Retinal pigment epithelial cell (primary cell): ENCODE data around the gene RBCK1.

Source experiments
- DNase-seq: peaks from one replicate; pipeline ENCODE4 v3.0.0-alpha.2; 2010; ENCODE audit warnings: low read depth
- H3K4me3 ChIP-seq: 2 replicates; pipeline ENCODE4 v1.5.1; 2011; ENCODE audit warnings: mild to moderate bottlenecking, low read length, control low read depth, moderate library complexity
- TF ChIP-seq, protein P1 (sequence below): conservative IDR thresholded peaks from 2 replicates; pipeline ENCODE4 v1.5.1; 2011; ENCODE audit warnings: low read depth, low read length, control low read depth, inconsistent platforms

RBCK1 gene

DNA sequence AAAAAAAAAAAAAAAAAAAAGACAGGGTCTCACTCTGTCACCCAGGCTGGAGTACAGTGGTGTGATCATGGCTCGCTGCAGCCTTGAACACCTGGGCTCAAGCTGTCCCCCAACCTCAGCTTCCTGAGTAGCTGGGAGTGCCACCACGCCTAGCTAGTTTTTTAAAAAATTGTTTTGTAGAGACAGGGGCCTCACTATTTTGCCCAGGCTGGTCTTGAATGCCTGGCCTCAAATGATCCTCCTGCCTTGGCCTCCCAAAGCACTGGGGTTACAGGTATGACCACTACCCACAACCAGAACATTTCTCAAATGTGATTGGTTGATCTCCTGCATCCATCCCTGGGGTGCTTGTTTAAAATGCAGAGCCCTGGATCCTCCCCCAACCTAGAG is 5.6 kb upstream of the RBCK1 start:
- TF ChIP-seq, protein P1, sequence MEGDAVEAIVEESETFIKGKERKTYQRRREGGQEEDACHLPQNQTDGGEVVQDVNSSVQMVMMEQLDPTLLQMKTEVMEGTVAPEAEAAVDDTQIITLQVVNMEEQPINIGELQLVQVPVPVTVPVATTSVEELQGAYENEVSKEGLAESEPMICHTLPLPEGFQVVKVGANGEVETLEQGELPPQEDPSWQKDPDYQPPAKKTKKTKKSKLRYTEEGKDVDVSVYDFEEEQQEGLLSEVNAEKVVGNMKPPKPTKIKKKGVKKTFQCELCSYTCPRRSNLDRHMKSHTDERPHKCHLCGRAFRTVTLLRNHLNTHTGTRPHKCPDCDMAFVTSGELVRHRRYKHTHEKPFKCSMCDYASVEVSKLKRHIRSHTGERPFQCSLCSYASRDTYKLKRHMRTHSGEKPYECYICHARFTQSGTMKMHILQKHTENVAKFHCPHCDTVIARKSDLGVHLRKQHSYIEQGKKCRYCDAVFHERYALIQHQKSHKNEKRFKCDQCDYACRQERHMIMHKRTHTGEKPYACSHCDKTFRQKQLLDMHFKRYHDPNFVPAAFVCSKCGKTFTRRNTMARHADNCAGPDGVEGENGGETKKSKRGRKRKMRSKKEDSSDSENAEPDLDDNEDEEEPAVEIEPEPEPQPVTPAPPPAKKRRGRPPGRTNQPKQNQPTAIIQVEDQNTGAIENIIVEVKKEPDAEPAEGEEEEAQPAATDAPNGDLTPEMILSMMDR, result no peak
- DNase-seq, result no peak
- no peak overlapping the region for H3K4me3 ChIP-seq

DNA sequence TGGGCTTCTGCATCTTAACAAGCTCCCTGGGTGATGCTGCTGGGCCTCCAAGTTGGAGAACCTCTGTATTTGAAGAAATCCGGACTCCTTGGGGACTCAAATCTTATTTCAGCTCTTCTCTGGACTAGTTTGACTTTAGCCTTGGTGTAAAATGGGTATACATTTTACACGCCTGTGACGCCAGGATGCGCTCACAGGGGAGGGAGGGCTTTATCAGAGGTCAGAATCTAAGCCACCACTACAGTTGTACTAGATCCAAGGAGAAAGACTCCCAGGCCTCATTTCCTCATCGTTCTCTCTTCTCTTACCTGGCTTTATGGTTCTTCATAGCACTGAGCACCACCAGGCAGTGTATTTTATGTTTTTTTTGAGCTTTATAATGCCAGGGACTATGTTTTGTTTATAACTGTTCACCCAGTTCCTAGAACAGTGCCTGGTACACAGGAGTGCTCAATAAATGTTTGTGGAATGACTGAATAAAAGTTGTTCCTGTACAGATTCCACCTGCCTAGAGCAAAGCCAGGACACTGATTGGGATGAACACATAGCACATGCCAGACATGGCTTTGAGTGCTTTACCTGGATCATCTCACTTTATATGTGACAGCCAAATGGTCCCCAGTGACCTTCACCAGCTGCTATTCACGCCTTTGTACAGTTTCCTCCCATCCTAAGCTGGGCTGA is 5.1 kb upstream of the RBCK1 start:
- H3K4me3 ChIP-seq, result no peak overlapping the region
- TF ChIP-seq, protein P1, result no peak
- DNase-seq, result no peak

DNA sequence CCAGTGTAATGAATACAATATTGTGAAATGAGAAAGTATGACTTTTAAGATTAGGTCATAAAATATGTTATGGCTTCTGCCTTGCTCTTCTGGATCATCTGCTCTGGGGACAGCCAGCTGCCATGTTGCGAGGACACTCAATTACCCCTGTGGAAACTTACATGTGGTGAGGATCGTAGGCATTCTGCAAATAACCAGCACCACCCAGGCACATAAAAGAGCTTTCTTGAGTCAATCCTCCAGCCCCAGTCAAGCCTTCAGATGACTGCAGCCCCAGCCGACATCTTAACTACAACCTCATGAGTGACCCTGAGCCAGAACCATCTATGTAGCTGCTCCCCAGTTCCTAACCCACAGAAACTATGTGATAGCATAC is 4.5 kb upstream of the RBCK1 start:
- no peak for DNase-seq
- H3K4me3 ChIP-seq, result no peak overlapping the region
- TF ChIP-seq, protein P1, result no peak

DNA sequence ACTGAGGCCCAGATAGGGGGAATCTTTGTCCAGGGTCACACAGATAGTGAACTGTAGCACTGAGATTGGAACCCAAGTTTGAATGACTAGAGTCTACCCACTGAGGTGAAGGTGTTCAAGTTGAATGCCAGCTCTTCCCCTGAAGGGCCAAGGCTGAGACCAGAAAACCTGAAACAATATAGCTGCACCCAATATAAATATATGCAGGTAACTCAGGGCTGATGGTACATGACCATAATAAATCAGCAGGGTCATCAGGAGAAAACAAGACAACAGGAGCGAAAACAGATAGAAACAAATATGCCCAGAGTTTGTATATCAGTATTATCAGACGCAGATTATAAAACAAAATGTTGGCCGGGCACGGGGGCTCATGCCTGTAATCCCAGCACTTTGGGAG is 4.0 kb upstream of the RBCK1 start:
- H3K4me3 ChIP-seq, result no peak overlapping the region
- TF ChIP-seq, protein P1, result no peak
- DNase-seq, result no peak

DNA sequence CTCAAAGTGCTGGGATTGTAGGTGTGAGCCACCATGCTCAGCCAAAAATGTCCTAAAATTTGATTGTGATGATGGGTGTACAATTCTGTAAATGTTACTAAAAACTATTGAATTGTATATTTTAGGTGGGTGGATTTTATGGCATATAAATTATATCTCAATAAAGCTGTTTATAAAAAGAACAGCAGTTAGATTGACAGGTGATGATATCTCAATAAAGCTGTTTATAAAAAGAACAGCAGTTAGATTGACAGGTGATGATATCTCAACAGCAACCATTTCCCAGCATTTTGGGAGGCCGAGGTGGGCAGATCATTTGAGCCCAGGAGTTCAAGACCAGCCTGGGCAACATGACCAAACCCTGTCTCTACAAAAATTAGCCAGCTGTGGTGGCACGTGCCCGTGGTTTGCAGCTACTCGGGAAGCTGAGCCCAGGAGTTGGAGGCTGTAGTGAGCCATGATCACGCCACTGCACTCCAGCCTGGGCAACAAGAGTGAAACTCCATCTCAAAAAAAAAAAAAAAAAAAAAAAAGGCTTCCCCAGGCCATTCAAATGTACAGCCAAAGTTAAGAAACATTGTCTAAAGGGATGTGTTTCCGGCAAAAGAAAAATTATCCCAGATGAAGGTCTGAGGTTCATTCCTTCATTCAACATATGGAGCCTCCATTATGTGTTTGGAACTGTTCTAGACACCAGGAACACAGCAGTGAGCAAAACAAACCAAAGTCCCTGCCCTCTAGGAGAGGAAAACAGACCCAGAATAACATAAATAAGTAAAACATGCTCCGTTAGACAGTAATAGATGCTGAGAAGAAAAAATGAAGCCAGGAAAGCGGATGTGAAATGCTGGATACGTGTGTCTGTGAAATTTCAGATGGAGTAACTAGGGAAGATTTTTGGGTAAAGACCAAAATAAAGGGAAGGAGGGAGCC is 1.6 kb upstream of the RBCK1 start:
- TF ChIP-seq, protein P1, result no peak
- H3K4me3 ChIP-seq, result no peak overlapping the region
- no peak for DNase-seq

DNA sequence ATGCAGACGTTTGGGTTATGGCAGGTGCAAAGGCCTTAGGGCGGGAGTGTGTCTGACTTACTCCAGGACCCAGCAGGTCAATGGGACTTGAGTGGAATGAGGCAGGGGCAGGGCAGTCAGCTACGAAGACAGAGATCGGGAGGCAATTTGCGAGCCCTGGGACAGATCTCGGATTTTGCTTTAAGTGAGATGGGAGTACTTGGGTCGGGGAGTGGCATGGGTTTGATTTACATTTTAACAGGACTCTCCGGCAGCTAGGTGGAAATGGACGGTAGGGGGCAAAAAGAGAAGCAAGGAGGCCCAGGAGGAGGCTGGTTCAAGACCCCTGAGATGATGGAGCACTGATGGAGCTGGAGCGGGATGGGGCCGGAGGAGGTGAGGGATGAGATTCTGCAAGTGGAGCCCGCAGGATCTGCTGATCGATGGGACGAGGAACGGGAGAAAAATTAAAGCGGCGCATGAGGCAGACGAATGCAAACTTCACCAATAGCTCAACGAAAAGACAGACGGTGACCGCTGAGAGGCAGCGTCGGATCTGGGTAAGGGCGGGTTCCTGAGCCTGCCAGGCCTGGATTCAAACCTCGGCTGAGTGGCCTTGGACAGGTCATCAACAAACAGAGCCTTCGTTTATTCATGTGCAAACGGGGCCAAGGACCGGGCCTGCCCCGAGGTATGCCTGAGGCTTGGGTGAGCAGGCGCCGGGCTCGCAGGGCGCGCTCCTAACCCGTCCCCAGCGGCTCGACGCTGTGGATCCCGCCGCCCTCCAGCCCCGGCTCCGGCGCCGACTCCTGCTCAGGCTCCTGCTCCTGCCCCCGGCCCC is 756 bp upstream of the RBCK1 start:
- peak overlapping the region; percentile 53 for H3K4me3 ChIP-seq
- TF ChIP-seq, protein P1, result peak; percentile 23
- peak; percentile 26 for DNase-seq
